Measurements from ENCODE around the gene GZMB.
"Not testable (repeated sequence)": the region's sequence is repeated elsewhere in the genome, so short reads cannot be mapped to it uniquely, and the experiment has no call there.

Gene GZMB, protein sequence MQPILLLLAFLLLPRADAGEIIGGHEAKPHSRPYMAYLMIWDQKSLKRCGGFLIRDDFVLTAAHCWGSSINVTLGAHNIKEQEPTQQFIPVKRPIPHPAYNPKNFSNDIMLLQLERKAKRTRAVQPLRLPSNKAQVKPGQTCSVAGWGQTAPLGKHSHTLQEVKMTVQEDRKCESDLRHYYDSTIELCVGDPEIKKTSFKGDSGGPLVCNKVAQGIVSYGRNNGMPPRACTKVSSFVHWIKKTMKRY

GRCh38 chr14:24634158-24634557 lies at the start of gene GZMB:
Gene GZMB, minus strand, starts transcription at chr14:24634190. Its CDS starts 30 bp downstream, at chr14:24634160.
- peak; percentile 23 to 54 for DNase-seq (ENCODE audit: low read depth in 2 of 2)

GRCh38 chr14:24681056-24681455 lies 47.1 kb upstream of the GZMB start:
- DNase-seq (ENCODE audit: low read depth in 2 of 2) = no peak

DNA sequence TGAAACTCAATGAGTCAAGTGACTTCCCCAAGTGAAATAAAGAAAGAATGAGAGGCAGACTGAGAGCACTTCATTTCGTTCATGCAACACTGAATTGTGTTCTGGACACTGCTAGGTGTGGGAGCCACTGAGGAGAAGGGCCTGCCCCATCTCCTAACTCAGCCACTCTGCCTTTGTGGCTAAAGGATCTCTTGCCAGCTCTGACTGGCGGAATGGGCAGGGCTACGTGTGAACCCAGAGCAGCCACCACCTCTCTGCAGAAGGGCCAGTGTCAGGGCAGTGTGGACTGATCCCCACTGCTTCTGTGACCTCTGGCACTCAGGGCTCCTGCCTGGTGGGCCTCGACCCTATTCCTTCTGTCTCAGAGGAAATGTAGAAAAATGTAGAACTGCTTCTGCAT lies 46.5 kb upstream of the GZMB start:
- DNase-seq (ENCODE audit: low read depth in 2 of 2) = no peak

DNA sequence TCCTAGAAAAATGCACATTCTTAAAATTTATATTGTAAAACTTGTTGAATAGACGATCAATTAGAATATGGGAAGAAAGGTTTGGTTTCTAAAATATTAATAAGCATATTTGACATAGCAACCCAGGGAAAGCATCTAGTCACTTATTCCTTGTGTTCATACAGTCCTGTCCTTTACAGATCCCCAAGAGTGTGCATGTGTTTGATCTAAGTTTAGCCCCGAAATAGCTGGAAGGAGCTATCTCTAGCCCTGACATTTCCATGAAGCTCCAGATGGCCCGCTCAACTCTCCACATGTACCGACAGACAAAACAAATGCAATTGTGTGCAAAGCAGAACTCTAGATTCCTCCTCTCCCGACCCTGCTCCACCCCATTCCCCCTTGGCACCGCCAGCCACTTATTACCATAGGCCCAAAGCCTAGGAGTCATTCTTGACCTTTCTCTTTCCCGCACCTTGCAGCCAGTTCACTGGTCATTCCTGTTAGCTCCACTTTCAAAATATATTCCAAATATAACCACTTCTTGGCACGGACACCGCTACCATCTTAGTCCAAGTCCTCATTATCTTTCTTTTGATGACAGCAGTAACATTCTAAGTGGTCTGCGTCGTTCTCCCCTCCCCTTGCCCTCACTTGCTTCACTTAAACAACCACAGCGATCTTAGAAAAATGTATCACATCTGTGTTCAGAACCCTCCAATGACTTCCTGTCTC lies 45.4 kb upstream of the GZMB start:
- no peak for DNase-seq (ENCODE audit: low read depth in 2 of 2)

DNA sequence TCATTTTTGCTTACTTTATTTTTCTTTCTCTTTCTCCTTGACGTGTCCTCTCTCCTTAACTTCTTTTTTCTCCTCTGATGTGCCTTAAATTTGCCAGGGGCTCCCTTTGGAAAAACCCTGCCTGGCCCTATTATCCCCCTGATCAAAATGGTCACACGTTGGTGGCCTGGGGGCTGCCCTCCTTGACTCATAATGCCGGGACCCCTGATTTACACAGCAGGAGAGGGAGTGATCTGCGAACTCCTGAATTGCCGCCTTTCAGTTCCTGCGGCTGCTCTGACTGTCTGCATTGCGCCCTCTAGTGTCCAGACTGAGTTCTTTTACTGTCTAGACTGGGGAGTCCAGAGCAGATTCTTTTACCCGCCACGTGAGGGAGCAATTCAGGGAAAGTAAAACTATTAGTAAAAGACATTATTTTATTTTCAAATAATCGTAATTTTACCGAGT lies 44.8 kb upstream of the GZMB start:
- peak; percentile 57 to 58 for DNase-seq (ENCODE audit: low read depth in 2 of 2)

GRCh38 chr14:24677956-24678355 lies 44.0 kb upstream of the GZMB start:
- no peak for DNase-seq (ENCODE audit: low read depth in 2 of 2)

GRCh38 chr14:24674204-24674970 lies 40.4 kb upstream of the GZMB start:
- DNase-seq (ENCODE audit: low read depth in 2 of 2) = no peak

- DNase-seq (ENCODE audit: low read depth in 2 of 2) = peak in 1 of 2 donors; percentile 47
These were observed 39.7 kb upstream of the GZMB start for GRCh38 chr14:24673534-24674203.

- no peak for DNase-seq (ENCODE audit: low read depth in 2 of 2)
These were observed 39.1 kb upstream of the GZMB start for GRCh38 chr14:24673059-24673458.

- no peak for DNase-seq (ENCODE audit: low read depth in 2 of 2)
These were observed 36.6 kb upstream of the GZMB start for GRCh38 chr14:24670594-24670993.

DNA sequence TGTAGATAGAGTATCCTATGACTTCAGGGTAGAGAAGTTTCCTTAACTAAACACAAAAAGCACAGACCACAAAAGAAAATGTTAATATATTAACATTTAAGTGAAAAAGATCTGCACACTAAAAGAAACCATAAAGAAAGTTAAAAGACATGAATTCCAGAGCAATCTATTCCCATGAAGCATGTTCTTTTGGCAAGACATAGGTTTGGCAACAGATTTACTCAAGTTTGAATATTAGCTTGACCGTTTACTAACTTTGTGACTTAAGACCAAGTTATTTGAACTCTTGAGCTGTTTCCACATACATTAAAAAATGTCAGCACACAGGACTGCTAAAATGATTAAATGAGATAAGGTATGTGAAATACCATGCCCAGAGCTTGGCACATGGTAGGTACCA lies 35.7 kb upstream of the GZMB start:
- DNase-seq (ENCODE audit: low read depth in 2 of 2) = no peak

GRCh38 chr14:24665440-24665991 lies 31.5 kb upstream of the GZMB start:
- DNase-seq (ENCODE audit: low read depth in 2 of 2) = no peak

DNA sequence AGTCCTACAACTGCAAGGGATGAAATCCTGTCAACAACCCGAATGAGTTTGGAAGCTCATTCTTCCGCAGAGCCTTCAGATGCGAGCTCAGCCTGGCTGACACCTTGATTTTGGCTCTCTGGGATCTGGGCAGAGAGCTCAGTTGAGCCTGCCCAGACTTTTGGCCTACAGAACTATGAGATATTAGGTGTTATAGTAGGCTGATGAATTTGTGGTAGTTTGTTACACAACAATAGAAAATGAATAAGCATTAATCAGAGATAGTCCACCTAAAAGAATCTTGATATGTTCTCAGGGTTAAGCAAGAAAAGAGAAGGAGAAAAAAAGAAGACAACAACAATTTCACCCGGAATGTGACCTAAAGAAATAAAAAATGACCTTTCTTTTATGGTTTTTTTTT lies 30.4 kb upstream of the GZMB start:
- DNase-seq (ENCODE audit: low read depth in 2 of 2) = no peak

DNA sequence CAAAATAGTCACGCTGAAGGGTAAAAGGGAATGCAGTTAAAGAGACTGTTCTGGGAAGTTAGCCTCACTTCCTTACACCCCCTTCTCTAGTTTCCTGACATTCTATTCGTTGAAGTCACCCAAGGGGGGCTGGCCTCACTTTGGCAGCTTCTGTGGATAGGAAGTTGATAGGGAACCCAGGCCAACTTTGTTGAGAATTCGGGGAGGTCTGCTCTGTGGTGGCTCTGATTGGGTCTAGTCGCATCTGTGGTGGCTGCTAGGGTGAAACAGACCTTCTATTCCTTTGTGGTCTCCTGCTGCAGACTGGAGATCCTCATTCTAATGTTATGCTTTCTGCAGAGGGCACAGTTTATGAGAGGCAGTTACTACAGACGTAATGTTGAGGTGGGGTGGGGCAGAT lies 28.8 kb upstream of the GZMB start:
- DNase-seq (ENCODE audit: low read depth in 2 of 2) = no peak

DNA sequence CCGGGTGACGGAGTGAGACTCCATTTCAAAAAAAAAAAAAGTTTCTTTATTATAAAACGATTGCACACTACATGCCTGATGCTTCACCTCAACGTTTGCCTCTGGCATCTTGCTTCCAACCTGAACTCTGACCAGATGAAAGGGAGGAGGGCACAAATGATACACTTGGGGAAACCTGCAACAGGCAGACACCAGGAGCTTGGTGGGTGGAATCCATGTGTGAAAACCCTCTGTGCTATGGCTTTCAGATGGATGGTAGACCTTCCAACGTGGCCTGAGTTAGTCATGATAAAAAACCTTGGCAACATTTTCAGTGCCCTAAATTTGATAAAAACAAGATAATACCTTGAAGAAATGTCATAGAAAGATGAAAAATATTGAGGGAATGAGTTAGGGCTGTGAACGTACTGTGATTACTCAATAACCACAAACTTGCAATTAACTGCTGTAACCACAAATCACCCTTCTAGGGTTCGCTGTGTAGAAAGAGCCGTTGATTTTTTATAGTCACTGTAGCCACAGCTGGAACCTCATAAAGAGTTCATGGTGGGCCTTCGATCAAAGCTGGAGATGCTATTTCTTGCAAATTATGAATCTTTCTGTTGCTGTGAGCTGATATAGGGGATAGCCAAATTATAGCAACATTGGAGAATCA lies 26.1 kb upstream of the GZMB start:
- DNase-seq (ENCODE audit: low read depth in 2 of 2) = no peak

DNA sequence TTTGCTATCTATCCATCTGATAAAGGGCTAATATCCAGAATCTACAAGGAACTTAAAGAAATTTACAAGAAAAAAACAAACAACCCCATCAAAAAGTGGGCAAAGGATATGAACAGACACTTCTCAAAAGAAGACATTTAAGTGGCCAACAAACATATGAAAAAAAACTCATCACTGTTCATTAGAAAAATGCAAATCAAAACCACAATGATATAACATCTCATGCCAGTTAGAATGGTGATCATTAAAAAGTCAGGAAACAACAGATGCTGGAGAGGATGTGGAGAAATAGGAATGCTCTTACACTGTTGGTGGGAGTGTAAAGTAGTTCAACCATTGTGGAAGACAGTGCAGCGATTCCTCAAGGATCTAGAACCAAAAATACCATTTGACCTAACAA lies 14.4 kb upstream of the GZMB start:
- DNase-seq (ENCODE audit: low read depth in 2 of 2) = not testable (repeated sequence)

DNA sequence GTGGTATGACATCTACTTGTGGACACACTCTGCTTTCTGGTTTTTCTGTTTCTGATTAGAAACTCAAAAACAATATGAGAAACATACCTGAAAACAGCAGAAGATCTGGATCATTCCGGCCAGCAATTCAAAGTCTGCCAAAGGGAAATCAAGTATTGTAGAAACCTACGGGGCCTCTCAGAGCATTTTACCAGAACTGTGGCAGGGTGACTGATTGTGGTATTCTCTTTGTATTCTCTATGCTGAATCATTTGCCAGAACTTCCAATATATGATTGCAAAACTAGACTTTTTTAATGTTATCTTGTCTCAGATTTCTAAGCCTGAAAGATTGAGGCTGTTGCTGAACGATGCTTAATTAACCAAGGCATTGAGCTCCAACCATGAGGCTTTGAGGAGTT lies 5.9 kb upstream of the GZMB start:
- DNase-seq (ENCODE audit: low read depth in 2 of 2) = no peak

DNA sequence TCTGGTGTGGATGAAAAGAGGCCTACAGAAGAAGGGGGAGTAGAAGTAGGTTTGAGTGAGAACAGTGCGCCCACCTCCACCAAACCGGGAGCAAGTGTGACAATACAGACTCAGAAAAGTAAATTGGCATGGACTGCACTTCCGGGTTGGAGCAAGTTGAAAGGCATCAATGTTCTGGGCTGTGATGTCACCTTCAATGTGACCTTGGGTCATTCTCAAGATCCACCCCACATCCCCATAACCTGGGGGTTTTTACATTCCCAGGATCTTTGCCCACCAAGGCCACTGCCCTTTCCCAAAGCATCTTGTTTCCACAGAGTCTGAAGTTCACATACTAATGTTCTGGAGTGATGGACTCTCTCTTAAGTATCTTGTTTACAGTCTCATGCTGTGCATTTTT lies 5.3 kb upstream of the GZMB start:
- no peak for DNase-seq (ENCODE audit: low read depth in 2 of 2)

GRCh38 chr14:24633353-24633752 lies 637 bp downstream of the GZMB start:
- DNase-seq (ENCODE audit: low read depth in 2 of 2) = no peak

DNA sequence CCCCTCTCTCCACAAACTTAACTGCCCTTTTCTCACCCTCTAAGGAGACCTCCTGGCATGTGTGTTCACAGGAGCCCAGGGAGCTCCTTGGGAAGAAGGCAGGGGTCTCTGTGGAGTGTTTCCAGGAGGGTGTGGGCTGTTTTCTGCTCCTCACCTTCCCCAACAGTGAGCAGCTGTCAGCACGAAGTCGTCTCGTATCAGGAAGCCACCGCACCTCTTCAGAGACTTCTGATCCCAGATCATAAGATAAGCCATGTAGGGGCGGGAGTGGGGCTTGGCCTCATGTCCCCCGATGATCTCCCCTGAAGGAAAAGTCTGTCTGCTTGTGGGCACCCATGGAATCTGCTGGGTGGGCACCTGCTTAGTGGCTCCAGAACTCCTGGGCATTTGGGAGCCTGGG lies 1.2 kb downstream of the GZMB start:
- DNase-seq (ENCODE audit: low read depth in 2 of 2) = no peak

DNA sequence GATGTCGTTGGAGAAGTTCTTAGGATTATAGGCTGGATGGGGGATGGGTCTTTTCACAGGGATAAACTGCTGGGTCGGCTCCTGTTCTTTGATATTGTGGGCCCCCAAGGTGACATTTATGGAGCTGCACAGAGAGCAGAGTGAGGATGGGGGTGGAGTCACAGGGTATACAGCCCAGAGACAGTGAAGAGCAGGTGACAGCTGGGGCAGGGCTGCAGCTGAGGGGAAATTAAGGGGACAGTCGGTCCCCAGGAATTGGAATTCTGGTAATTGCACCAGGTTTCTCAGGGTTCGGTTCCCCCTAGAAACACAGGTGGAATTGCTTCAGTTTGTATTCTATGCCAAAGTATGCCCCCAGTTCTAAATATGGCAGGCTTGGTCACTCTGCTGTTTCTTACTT lies 1.7 kb downstream of the GZMB start:
- no peak for DNase-seq (ENCODE audit: low read depth in 2 of 2)

Measured in stimulated activated CD8-positive, alpha-beta memory T cell treated with anti-CD3 and anti-CD28 coated beads, Interleukin-7, amount 100 ng/mL, for 1 hour (primary cell).